ENCODE results near the gene FBXO33.
A peak's percentile ranks its signal among the peaks of the same experiment; 100 is the strongest.

The FBXO33 gene

DNA sequence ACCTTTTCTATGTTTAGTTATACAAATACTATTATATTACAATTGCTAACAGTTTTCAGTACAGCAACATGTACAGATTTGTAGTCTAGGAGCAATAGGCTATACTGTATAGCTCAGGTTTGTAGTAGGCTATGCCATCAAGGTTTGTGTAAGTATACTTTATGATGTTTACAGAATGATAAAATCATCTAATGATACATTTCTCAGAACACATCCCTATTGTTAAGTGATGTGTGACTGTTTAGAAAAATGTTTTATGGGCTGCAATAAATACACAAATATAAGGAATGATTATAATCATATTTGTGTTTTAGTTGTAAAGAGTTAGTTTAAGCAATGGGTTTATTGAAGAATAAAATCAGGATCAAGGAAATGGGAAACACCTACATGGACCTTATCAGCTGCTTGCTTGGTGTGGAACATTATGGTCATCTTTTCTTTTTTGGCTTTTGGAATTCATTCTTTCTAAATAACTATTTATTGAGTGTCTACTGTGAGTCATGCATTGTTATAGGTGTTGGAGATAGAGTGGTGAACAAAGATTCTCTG lies 24.5 kb upstream of the FBXO33 start:
- TF ChIP-seq, protein P1, sequence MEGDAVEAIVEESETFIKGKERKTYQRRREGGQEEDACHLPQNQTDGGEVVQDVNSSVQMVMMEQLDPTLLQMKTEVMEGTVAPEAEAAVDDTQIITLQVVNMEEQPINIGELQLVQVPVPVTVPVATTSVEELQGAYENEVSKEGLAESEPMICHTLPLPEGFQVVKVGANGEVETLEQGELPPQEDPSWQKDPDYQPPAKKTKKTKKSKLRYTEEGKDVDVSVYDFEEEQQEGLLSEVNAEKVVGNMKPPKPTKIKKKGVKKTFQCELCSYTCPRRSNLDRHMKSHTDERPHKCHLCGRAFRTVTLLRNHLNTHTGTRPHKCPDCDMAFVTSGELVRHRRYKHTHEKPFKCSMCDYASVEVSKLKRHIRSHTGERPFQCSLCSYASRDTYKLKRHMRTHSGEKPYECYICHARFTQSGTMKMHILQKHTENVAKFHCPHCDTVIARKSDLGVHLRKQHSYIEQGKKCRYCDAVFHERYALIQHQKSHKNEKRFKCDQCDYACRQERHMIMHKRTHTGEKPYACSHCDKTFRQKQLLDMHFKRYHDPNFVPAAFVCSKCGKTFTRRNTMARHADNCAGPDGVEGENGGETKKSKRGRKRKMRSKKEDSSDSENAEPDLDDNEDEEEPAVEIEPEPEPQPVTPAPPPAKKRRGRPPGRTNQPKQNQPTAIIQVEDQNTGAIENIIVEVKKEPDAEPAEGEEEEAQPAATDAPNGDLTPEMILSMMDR (IDR thresholded peaks at IDR 0.05; ENCODE audit: insufficient read depth, low read depth, low read length, missing control alignments): no peak
- DNase-seq (ENCODE audit: low read depth): no peak
- no peak overlapping the region for H3K4me3 ChIP-seq (ENCODE audit: low read depth, low read length)

DNA sequence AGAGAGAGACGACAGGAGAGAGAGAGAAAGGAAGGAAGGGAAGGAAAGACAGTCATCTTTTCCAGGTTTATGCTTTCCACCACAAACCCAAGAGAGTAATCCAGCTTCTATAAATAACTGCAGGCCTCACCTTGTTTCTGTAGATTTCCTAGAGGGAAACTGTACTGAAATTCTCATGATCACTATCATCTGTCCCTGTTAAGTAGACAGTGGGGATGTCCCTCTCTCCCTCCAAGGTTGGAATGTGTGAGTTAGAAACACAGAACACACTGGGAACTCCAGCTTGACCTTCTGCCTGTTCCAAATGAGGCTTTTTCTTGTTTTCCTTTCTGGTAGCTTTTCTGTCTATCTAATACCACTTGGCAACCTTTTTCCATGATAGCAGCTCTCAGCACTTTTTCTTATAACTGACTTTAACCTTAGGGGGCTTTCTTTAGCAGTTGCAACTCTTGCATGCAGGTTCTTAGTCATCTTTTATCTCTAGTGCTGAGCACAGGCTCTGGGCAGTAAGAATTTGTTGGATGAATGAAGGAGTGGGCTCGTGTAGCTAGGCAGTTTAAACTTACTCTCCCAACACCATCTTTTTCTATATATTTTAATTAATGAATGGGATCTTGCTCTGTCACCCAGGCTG lies 22.8 kb upstream of the FBXO33 start:
- TF ChIP-seq, protein P1 (IDR thresholded peaks at IDR 0.05; ENCODE audit: insufficient read depth, low read depth, low read length, missing control alignments): no peak
- no peak overlapping the region for H3K4me3 ChIP-seq (ENCODE audit: low read depth, low read length)
- no peak for DNase-seq (ENCODE audit: low read depth)

DNA sequence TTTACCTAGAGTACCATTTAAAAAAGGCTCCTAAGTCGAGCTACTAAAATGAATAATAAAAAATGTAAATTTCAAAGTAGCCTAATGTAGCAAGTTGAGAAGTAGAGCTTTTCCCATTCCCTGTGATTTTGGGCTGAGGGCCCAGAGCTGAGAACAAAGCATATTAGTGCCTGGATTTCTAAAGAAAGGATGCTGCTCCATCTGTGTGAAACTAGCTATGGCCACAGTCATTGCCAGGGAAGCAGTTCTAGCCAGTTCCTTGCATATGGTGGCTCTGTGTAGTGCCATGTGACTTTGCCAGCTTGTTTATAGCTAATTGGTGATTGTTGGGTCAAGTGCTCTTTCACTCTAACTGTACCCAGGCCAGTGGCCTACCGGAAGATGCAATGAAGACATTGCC lies 20.4 kb upstream of the FBXO33 start:
- no peak for DNase-seq (ENCODE audit: low read depth)
- no peak overlapping the region for H3K4me3 ChIP-seq (ENCODE audit: low read depth, low read length)
- TF ChIP-seq, protein P1 (IDR thresholded peaks at IDR 0.05; ENCODE audit: insufficient read depth, low read depth, low read length, missing control alignments): no peak

DNA sequence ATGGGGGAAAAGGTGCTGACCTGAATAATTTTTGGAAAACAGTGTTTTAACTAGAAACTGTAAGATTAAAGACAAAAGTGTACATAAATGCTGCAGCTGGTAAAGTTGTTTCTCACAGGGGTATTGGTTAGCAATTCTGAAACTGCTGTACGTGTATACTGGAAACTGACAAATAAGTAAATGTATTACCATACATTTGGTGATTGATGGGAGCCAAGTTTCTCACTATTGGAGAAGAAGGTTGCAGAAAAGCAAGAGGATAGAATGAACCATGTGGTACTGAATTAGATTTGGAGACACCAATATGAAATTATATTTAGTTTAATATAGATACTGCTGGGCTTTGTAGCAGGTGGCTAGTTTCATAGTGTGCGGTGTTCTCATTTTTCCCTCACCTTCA lies 19.6 kb upstream of the FBXO33 start:
- H3K4me3 ChIP-seq (ENCODE audit: low read depth, low read length): no peak overlapping the region
- TF ChIP-seq, protein P1 (IDR thresholded peaks at IDR 0.05; ENCODE audit: insufficient read depth, low read depth, low read length, missing control alignments): no peak
- peak; percentile 49 for DNase-seq (ENCODE audit: low read depth)

DNA sequence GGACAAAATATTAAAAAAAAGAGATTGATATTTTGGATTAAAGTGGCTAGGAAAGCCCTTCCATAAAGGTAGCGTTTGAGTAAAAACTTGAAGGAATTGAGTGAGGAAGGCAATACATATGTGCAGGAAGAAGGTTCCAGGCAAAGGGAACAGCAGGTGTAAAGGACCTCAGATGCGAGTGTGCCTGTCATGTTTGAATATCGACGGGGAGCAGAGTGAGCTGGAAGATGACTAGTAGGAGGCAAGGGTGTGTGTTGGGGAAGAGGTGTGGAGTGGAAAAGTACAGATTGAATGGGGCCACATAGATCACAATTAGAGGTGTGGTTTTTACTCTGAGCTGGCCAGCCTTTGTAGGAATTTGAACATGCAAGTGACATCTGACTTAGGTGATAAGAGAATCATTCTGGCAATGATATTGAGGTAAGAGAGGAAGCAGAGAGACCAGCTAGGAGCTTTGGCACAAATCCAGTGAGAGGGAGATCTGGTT lies 15.0 kb upstream of the FBXO33 start:
- TF ChIP-seq, protein P1 (IDR thresholded peaks at IDR 0.05; ENCODE audit: insufficient read depth, low read depth, low read length, missing control alignments): no peak
- no peak for DNase-seq (ENCODE audit: low read depth)

DNA sequence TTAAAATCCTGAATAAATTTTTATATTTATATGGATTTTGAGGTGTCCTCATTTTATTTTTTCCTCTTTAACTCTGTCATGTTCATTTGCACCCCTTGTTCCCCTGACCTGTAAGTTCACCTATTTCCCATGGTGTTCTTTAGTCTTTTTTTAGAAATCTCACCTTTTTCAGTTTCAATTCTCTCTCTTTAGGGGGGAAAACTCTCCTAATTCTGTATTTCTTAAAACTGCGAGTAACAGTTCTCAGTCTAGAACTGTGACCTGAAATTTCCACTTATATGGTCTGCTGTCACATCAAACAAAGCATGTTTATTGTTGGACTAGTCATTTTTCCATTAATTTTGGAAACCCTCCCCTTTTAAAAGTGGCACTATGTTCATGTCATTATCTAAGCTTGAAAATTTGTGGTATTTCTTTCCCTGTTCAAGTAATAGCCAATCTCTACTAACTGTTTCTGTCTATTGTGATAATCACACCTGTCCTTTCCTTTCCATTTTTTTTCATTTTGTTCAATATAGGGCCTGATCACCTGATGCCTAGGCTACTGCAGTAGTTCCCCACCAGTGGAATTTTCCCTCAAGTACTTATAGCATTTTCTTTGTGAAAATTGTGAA lies 14.0 kb upstream of the FBXO33 start:
- DNase-seq (ENCODE audit: low read depth): peak; percentile 54
- TF ChIP-seq, protein P1 (IDR thresholded peaks at IDR 0.05; ENCODE audit: insufficient read depth, low read depth, low read length, missing control alignments): no peak
- peak overlapping the region; percentile 28 for H3K4me3 ChIP-seq (ENCODE audit: low read depth, low read length)

More for the DNA sequence above, 15.0 kb upstream of the FBXO33 start:
- H3K4me3 ChIP-seq (ENCODE audit: low read depth, low read length): no peak overlapping the region
